Adrenal gland (tissue), 12 donors: ENCODE measurements around the gene DUSP8. TPM values are rescaled to one million over a fixed set of nuclear protein-coding genes. Genes with fewer than 3 reads are reported as not detected.

Source experiments
- DNase-seq, 7 donors: peaks; one replicate each; pipeline ENCODE4 v3.0.0-alpha.2; 2019 to 2020
- H3K27ac ChIP-seq, 5 donors: fragments of 200-600 bp; sonication (generic) in 4 of 5; 1 replicate in 3 of 5; 2 replicates in 2 of 5; pipeline versions ENCODE4 v1.5.1 to v1.8.0; 2016 to 2020; ENCODE audit warnings: mild to moderate bottlenecking in 1 of 5
- H3K27me3 ChIP-seq: fragments of 200-600 bp; 2 replicates; pipeline ENCODE4 v1.8.0; 2021
- H3K36me3 ChIP-seq, 2 donors: fragments of 200-600 bp; replicated peaks in 1 of 2; 1 replicate in 1 of 2; 2 replicates in 1 of 2; pipeline versions ENCODE4 v1.5.1 to v1.8.0; 2018 to 2022
- H3K4me1 ChIP-seq, 2 donors: fragments of 200-600 bp; replicated peaks in 1 of 2; 1 replicate in 1 of 2; 2 replicates in 1 of 2; pipeline versions ENCODE4 v1.5.1 to v1.8.0; 2018 to 2021
- H3K4me3 ChIP-seq, 4 donors: fragments of 200-600 bp; sonication (generic) in 3 of 4; one replicate each; pipeline ENCODE4 v1.5.1; 2016 to 2018
- H3K9me3 ChIP-seq, 3 donors: fragments of 200-600 bp; sonication (generic) in 1 of 3; replicated peaks in 1 of 3; 1 replicate in 2 of 3; 2 replicates in 1 of 3; pipeline versions ENCODE4 v1.5.1 to v1.8.0; 2016 to 2021
- CTCF ChIP-seq, 6 experiments: fragments of 450-650 bp in 4 of 6; fragments of 200-600 bp in 2 of 6; sonication (generic) in 1 of 6; IDR thresholded peaks; 1 replicate in 5 of 6; 2 replicates in 1 of 6; pipeline versions ENCODE4 v1.5.1 to v1.8.0; 2016 to 2021; ENCODE audit warnings: antibody characterized with exemption in 6 of 6, mild to moderate bottlenecking in 2 of 6, moderate library complexity in 1 of 6
- POLR2A ChIP-seq, 2 donors: fragments of 450-650 bp; IDR thresholded peaks; one replicate each; pipeline ENCODE4 v1.6.1; 2017; ENCODE audit warnings: antibody characterized with exemption in 2 of 2, mild to moderate bottlenecking in 2 of 2, moderate library complexity in 1 of 2
- WGBS, 4 donors: extraction: QIAGEN DNeasy Blood & Tissue Kit in 2 of 4; methylation state at CpG; one replicate each; pipeline versions ENCODE4 v1.1.5 to v1.1.7; 2013 to 2017; 5-methylcytosine and 5-hydroxymethylcytosine counted together
- intact Hi-C, 2 donors: fragments of 100-400 bp; cut with DNase I; formaldehyde crosslinking; loops; one replicate each; pipeline versions ENCODE4 v1.14.1 to v1.15.0; 2022 to 2023
- polyA plus RNA-seq, 3 donors: library from polyadenylated mRNA; stranded (reverse); fragments of 200-250 nt in 2 of 3; fragments of 350-450 nt in 1 of 3; fragmentation: Illumina TruSeq in 1 of 3; extraction: RNeasy Lipid Tissue Mini Kit (QIAGEN cat#74804) in 1 of 3; gene quantifications; one replicate each; pipeline ENCODE4 v1.2.3, GENCODE V29; 2013 to 2014
- total RNA-seq, 9 donors: library from RNA; depleted of rRNA in 4 of 9; stranded (reverse); fragments of >200 nt in 4 of 9; fragments of 120-200 nt in 1 of 9; fragmentation: NEBNext Ultra II Directional in 1 of 9; extraction: Animal tissue kit (Norgen Biotek cat#: 25700) in 1 of 9; gene quantifications; one replicate each; pipeline versions ENCODE4 v1.1.0 to v1.2.4, GENCODE V29; 2013 to 2023
- donor health status: healthy with polysubstance abuse.
- donor health status: Bipolar disorder and iron deficiency.
- donor health status: DM: yes; HTN: yes; CAD: no.
- donor health status: DM: no; HTN: no; CAD: no.
- donor health status: DM: no; HTN: no; CAD: no.
- donor health status: DM: yes; HTN: yes; CAD: no.

DUSP8 gene
- total and polyA plus RNA-seq, 12 donors = 0.22 to 6.3 (median 2.0) TPM

DNA sequence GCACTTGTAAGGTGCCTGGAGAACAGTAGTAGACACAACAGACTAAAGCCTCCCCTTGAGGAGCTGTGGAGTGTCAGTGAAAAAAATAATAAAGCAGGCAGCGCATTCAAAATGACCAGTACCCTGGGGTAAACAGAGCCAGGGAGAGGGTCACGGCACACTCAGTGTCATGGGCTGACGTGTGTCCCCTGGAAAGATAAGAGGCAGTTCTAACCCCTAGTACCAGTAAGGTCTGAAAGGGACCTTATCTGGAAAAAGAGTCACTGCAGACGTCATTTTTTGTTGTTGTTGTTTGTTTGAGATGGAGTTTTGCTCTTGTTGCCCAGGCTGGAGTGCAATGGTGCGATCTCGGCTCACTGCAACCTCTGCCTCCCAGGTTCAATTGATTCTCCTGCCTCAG is 32.0 kb downstream of the DUSP8 start:
- 79 to 89% (median 85%) methylated on average over 6 of the region's 6 CpGs for WGBS, 4 donors
- intact Hi-C loops = no loop called here

GRCh38 chr11:1538153-1538552 is 33.9 kb downstream of the DUSP8 start:
- intact Hi-C loops = no loop called here
- Histone ChIP-seq H3K9me3 (no peaks in the 10 kb centered on the region), H3K27me3 (no peaks in the 10 kb centered on the region), H3K4me3 (no peak overlapping the region), H3K27ac (no peak overlapping the region), H3K36me3 (no peaks in the 10 kb centered on the region), H3K4me1 (peaks cover 0 to 22% of the 10 kb centered on the region in 2 donors)
- TF ChIP-seq CTCF (IDR thresholded peaks at IDR 0.05) (no peak), POLR2A (IDR thresholded peaks at IDR 0.05) (no peak)
- WGBS, 4 donors = 76 to 89% (median 82%) methylated on average over 5 of the region's 5 CpGs
- DNase-seq = no peak

More for the DNA sequence above, 32.0 kb downstream of the DUSP8 start:
- no peaks in the 10 kb centered on the region for H3K36me3 ChIP-seq
- H3K9me3 ChIP-seq = no peaks in the 10 kb centered on the region
- DNase-seq = no peak
- H3K4me3 ChIP-seq = no peak overlapping the region
- H3K4me1 ChIP-seq = peaks cover 0 to 13% of the 10 kb centered on the region in 2 donors
- H3K27ac ChIP-seq = no peak overlapping the region
- no peak for TF ChIP-seq CTCF (IDR thresholded peaks at IDR 0.05)
- TF ChIP-seq POLR2A (IDR thresholded peaks at IDR 0.05) = no peak
- peaks cover 6% of the 10 kb centered on the region for H3K27me3 ChIP-seq

DNA sequence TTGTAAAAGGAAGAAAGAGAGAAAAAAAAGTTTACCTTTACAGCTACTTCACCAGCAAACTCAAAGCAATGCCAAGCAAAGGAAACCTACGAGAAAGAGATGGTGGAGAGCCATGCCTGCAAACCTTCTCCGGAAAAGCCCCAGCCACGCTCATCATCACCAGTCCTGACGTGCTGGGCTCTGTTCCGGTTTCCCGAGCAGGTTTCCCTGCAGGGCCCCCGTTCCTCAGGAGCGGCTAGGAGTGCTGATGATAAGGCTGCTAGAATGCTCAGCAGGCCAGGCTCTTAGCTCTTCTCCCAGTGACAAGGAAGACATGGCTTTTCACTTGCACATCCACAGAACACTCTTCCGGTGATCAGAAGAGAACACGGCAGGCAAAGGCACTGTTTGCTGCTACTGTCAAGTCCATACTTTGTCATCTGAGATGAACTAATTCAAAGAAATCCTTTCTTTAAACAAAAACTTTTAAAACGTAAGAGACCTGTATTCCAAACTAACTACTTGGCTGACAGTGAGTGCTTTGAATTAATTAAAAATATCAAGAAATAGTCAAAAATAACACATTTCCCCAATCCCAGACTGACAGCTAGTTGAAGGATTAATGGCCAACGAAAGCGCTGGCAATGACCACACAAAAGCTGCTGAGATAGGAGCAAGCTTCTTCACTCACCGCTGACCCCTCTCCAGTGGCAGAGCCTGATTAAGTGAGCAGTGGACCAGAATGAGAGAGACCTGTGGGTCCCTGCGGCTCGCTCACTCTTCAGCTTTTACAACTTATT is 35.8 kb downstream of the DUSP8 start:
- intact Hi-C loops = no loop called here
- TF ChIP-seq CTCF (IDR thresholded peaks at IDR 0.05) (no peak), POLR2A (IDR thresholded peaks at IDR 0.05) (no peak)
- no peaks in the 10 kb centered on the region for H3K27me3 ChIP-seq
- DNase-seq = no peak
- peaks cover 12 to 39% of the 10 kb centered on the region in 2 donors for H3K4me1 ChIP-seq
- H3K9me3 ChIP-seq = no peaks in the 10 kb centered on the region
- H3K27ac ChIP-seq = no peak overlapping the region
- 81 to 86% (median 85%) methylated on average over 14 to 16 of the region's 16 CpGs for WGBS, 4 donors
- H3K36me3 ChIP-seq = no peaks in the 10 kb centered on the region
- H3K4me3 ChIP-seq = no peak overlapping the region

- TF ChIP-seq POLR2A (IDR thresholded peaks at IDR 0.05) (no peak), CTCF (IDR thresholded peaks at IDR 0.05) (no peak)
- intact Hi-C loops = no loop called here
- Histone ChIP-seq H3K27ac (no peak overlapping the region), H3K4me3 (no peak overlapping the region), H3K36me3 (no peaks in the 10 kb centered on the region), H3K4me1 (peaks cover 12 to 48% of the 10 kb centered on the region in 2 donors), H3K27me3 (no peaks in the 10 kb centered on the region), H3K9me3 (no peaks in the 10 kb centered on the region)
- WGBS, 4 donors = 61 to 91% (median 88%) methylated on average over 2 to 14 of the region's 14 CpGs
- no peak for DNase-seq
Measured at GRCh38 chr11:1534682-1535081, 37.4 kb downstream of the DUSP8 start.
